HG02852 (cell line): ENCODE results near the gene AGAP3.

Experiments used
- ATAC-seq: cut with Tn5 transposase; IDR thresholded peaks from one replicate; pipeline ENCODE4 v1.9.1; 2021; ENCODE audit warnings: mild to moderate bottlenecking, moderate library complexity; ENCODE audit not compliant: unreplicated experiment

Gene AGAP3

GRCh38 chr7:151152643-151153513, 66.6 kb downstream of the AGAP3 start:
- no peak for ATAC-seq

- no peak for ATAC-seq
These were observed 71.5 kb downstream of the AGAP3 start for GRCh38 chr7:151157645-151158329.

- ATAC-seq: no peak
These were observed 75.5 kb downstream of the AGAP3 start for GRCh38 chr7:151161757-151162156.

- no peak for ATAC-seq
These were observed 80.4 kb downstream of the AGAP3 start for GRCh38 chr7:151166629-151167196.

- no peak for ATAC-seq
These were observed 81.1 kb downstream of the AGAP3 start, which contains the start of gene GBX1 for GRCh38 chr7:151167197-151167961. Gene GBX1, minus strand, starts transcription at chr7:151167694. Its CDS starts 146 bp downstream, at chr7:151167548.

GRCh38 chr7:151168003-151168786, 81.9 kb downstream of the AGAP3 start:
- no peak for ATAC-seq

- ATAC-seq: no peak
These were observed 82.5 kb downstream of the AGAP3 start for GRCh38 chr7:151168787-151169162.

GRCh38 chr7:151172273-151173141, 86.2 kb downstream of the AGAP3 start:
- peak; percentile 68 for ATAC-seq

- ATAC-seq: no peak
These were observed 87.3 kb downstream of the AGAP3 start for GRCh38 chr7:151173386-151174245.

- ATAC-seq: no peak
These were observed 88.2 kb downstream of the AGAP3 start for GRCh38 chr7:151174246-151175046.

GRCh38 chr7:151175047-151175792, 88.9 kb downstream of the AGAP3 start:
- no peak for ATAC-seq

GRCh38 chr7:151175793-151176311, 89.6 kb downstream of the AGAP3 start:
- ATAC-seq: no peak

- ATAC-seq: no peak
These were observed 90.1 kb downstream of the AGAP3 start for GRCh38 chr7:151176401-151176800.

GRCh38 chr7:151177310-151177709, 91.0 kb downstream of the AGAP3 start:
- no peak for ATAC-seq

GRCh38 chr7:151178236-151178635, 92.0 kb downstream of the AGAP3 start:
- no peak for ATAC-seq

- ATAC-seq: no peak
These were observed 92.6 kb downstream of the AGAP3 start for GRCh38 chr7:151178831-151179230.
